Stomach (tissue), 9 donors: Measurements from ENCODE around the gene TMBIM4. TPM values are rescaled to one million over a fixed set of nuclear protein-coding genes. Genes with fewer than 3 reads are reported as not detected.

ENCODE experiments used
- DNase-seq, 2 donors: peaks; one replicate each; pipeline versions ENCODE4 v3.0.0 to v3.0.0-alpha.2; 2013 to 2019
- H3K27ac ChIP-seq, 5 donors: fragments of 200-600 bp in 4 of 5; sonication (generic) in 4 of 5; one replicate each; pipeline ENCODE4 v1.5.1; 2013 to 2019; ENCODE audit warnings: mild to moderate bottlenecking in 1 of 5, moderate library complexity in 1 of 5
- H3K27me3 ChIP-seq, 3 donors: fragments of 200-600 bp; sonication (generic); one replicate each; pipeline ENCODE4 v1.5.1; 2017 to 2019; ENCODE audit warnings: mixed run types in 1 of 3
- H3K36me3 ChIP-seq, 4 donors: fragments of 200-600 bp; sonication (generic); 1 replicate in 3 of 4; 2 replicates in 1 of 4; pipeline ENCODE4 v1.5.1; 2016 to 2019
- H3K4me1 ChIP-seq, 4 donors: fragments of 200-600 bp; sonication (generic); one replicate each; pipeline ENCODE4 v1.5.1; 2016 to 2019
- H3K4me3 ChIP-seq, 4 donors: fragments of 200-600 bp; sonication (generic) in 3 of 4; one replicate each; pipeline ENCODE4 v1.5.1; 2016 to 2019; ENCODE audit warnings: mild to moderate bottlenecking in 1 of 4
- H3K9me3 ChIP-seq, 4 donors: fragments of 200-600 bp; sonication (generic); one replicate each; pipeline ENCODE4 v1.5.1; 2016 to 2019
- EP300 ChIP-seq: sonication (generic); formaldehyde crosslinking; IDR thresholded peaks from one replicate; pipeline ENCODE4 v1.6.1; 2017; ENCODE audit warnings: antibody characterized with exemption
- POLR2A ChIP-seq, 4 donors: fragments of 450-650 bp; IDR thresholded peaks; one replicate each; pipeline ENCODE4 v1.6.1; 2016; ENCODE audit warnings: antibody characterized with exemption in 4 of 4, control low read depth in 2 of 4, mild to moderate bottlenecking in 1 of 4, moderate library complexity in 1 of 4
- POLR2AphosphoS5 ChIP-seq, 3 donors: sonication (generic); formaldehyde crosslinking; IDR thresholded peaks; one replicate each; pipeline ENCODE4 v1.6.1; 2016; ENCODE audit warnings: antibody characterized with exemption in 3 of 3
- whole genome bisulfite sequencing, 5 donors: extraction: QIAGEN DNeasy Blood & Tissue Kit in 3 of 5; methylation state at CpG; one replicate each; pipeline versions ENCODE4 v1.1.5 to v1.1.7; 2013 to 2018; 5-methylcytosine and 5-hydroxymethylcytosine counted together
- intact Hi-C: fragments of 100-400 bp; cut with DNase I; formaldehyde crosslinking; loops from one replicate; pipeline ENCODE4 v1.15.1; 2023; ENCODE audit warnings: low total_unique reads
- polyA plus RNA-seq, 3 donors: library from polyadenylated mRNA; stranded (reverse); fragments of 200-250 nt; gene quantifications; one replicate each; pipeline ENCODE4 v1.2.3, GENCODE V29; 2013
- total RNA-seq, 5 donors: library from RNA; depleted of rRNA; stranded (reverse); fragments of >200 nt; gene quantifications; one replicate each; pipeline versions ENCODE4 v1.1.0 to v1.2.3, GENCODE V29; 2014 to 2016
- TF ChIP-seq, protein P1 (sequence below), 7 experiments: fragments of 450-650 bp in 4 of 7; fragments of 200-600 bp in 3 of 7; sonication (generic) in 3 of 7; IDR thresholded peaks; one replicate each; pipeline ENCODE4 v1.5.1; 2016 to 2019; ENCODE audit warnings: antibody characterized with exemption in 7 of 7, control low read depth in 2 of 7, mild to moderate bottlenecking in 1 of 7
- donor health status: healthy with polysubstance abuse.
- donor health status: Bipolar disorder and iron deficiency.
- donor health status: healthy.

The TMBIM4 gene
- total and polyA plus RNA-seq, 8 donors, result 19.4 to 117 (median 94.6) TPM

DNA sequence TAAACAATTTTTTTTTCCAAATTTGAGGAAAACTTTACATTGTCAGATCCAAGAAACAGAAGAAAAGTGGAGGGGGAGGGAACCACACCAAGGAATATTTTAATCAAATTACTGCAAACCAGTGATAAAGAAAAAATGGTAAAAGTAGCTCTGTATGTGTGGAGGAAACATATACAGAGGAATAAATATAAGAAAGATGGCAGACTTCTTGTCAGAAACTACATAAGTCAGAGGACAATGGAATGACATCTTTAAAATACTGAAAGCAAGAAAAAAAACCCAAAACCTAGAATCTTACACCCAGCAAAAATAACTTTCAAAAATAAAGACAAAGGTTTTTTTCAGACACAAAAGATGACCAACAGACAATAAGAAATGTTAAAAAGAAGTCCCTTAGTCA is 29.1 kb downstream of the TMBIM4 start:
- Histone ChIP-seq H3K27ac (no peak overlapping the region), H3K9me3 (peaks cover 0 to 19% (median 15%) of the 10 kb centered on the region in 4 donors), H3K36me3 (peaks cover 15 to 89% (median 82%) of the 10 kb centered on the region in 4 donors), H3K4me1 (peaks cover 2 to 31% (median 10%) of the 10 kb centered on the region in 4 donors), H3K27me3 (no peaks in the 10 kb centered on the region), H3K4me3 (no peak overlapping the region)
- no peak for DNase-seq
- TF ChIP-seq EP300 (no peak), POLR2A (IDR thresholded peaks at IDR 0.05) (no peak), POLR2AphosphoS5 (IDR thresholded peaks at IDR 0.05) (no peak)
- TF ChIP-seq, protein P1, sequence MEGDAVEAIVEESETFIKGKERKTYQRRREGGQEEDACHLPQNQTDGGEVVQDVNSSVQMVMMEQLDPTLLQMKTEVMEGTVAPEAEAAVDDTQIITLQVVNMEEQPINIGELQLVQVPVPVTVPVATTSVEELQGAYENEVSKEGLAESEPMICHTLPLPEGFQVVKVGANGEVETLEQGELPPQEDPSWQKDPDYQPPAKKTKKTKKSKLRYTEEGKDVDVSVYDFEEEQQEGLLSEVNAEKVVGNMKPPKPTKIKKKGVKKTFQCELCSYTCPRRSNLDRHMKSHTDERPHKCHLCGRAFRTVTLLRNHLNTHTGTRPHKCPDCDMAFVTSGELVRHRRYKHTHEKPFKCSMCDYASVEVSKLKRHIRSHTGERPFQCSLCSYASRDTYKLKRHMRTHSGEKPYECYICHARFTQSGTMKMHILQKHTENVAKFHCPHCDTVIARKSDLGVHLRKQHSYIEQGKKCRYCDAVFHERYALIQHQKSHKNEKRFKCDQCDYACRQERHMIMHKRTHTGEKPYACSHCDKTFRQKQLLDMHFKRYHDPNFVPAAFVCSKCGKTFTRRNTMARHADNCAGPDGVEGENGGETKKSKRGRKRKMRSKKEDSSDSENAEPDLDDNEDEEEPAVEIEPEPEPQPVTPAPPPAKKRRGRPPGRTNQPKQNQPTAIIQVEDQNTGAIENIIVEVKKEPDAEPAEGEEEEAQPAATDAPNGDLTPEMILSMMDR (IDR thresholded peaks at IDR 0.05), result no peak
- intact Hi-C loops, result loop anchor here (10.0 kb wide), 1 partner anchor 94 kb away; no protein-coding TSS in a partner anchor

DNA sequence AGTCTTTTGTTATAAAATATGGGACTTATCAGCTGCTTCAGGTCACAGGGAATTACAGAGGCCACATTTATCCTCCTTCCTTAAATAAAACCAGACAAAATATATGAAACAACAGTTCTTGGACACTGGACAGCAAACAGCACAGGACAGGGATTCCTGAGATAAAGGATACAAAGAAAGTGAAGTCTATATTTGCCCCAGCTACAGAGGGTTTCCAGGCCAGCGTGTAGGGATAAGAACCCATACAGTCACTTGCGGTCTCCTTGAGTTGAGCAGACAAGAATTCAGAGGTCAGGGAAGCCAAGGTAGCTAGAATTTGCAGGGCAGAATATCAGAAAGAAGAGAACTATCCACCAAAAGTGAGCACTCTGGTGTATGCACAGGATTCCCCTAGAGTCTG is 30.5 kb downstream of the TMBIM4 start:
- H3K27me3 ChIP-seq, result no peaks in the 10 kb centered on the region
- H3K4me3 ChIP-seq, result no peak overlapping the region
- H3K36me3 ChIP-seq, result peaks cover 15 to 83% (median 79%) of the 10 kb centered on the region in 4 donors
- no peak for DNase-seq
- intact Hi-C loops, result no loop called here
- TF ChIP-seq, protein P1 (IDR thresholded peaks at IDR 0.05), result no peak
- TF ChIP-seq POLR2AphosphoS5 (IDR thresholded peaks at IDR 0.05) (no peak), EP300 (no peak), POLR2A (IDR thresholded peaks at IDR 0.05) (no peak)
- H3K9me3 ChIP-seq, result peaks cover 0 to 19% (median 15%) of the 10 kb centered on the region in 4 donors
- H3K27ac ChIP-seq, result no peak overlapping the region
- 80 to 100% (median 99%) methylated on average over 2 of the region's 2 CpGs for WGBS, 5 donors
- H3K4me1 ChIP-seq, result peaks cover 0 to 21% (median 1%) of the 10 kb centered on the region in 4 donors

DNA sequence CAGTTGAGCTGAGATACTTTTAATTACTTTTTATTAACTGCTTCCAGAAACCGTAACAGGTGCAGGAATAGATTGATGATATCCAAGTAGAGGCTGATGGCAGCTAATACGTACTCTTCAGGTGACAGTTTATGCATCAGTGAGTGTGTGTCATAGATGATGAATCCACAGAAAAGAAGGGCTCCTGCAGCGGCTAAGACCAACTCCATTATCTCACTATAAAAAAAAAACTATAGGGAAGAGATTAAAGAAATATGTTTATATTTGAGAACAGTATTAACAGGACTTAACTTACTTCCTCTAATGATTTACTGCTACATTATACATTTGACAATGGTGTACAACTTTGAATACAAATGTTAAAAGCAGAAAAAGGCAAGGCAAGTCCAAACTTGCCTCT is 31.9 kb downstream of the TMBIM4 start:
- no peak for TF ChIP-seq EP300
- no peak for TF ChIP-seq POLR2A (IDR thresholded peaks at IDR 0.05)
- Histone ChIP-seq H3K27ac (no peak overlapping the region), H3K4me1 (peaks cover 0 to 9% (median 0%) of the 10 kb centered on the region in 4 donors), H3K27me3 (no peaks in the 10 kb centered on the region), H3K4me3 (no peak overlapping the region), H3K36me3 (peaks cover 15 to 73% (median 69%) of the 10 kb centered on the region in 4 donors), H3K9me3 (peaks cover 0 to 19% (median 15%) of the 10 kb centered on the region in 4 donors)
- intact Hi-C loops, result no loop called here
- no peak for DNase-seq
- 94 to 97% (median 94%) methylated on average over 3 of the region's 3 CpGs for WGBS, 5 donors

DNA sequence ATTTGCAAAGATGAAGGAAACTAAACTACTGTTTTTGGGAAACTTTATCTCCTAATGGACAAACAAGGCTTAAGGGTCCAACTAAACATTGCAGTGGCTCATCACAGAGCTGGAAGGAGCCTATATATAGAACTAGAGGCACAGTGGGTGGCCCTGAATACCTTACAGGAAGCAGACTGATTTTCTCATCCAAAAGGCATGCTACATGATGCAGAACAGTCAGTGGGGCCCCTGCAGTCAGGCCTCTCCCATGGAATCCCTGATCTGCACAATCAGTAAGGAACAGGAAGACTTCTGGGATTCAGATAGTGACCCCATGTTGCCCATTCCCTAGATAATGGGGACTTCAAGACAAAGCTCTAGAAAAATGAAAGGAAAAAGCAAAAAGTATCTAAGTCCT is 37.4 kb downstream of the TMBIM4 start:
- Histone ChIP-seq H3K36me3 (peaks cover 5 to 35% (median 30%) of the 10 kb centered on the region in 4 donors), H3K27me3 (no peaks in the 10 kb centered on the region), H3K9me3 (no peaks in the 10 kb centered on the region), H3K27ac (no peak overlapping the region), H3K4me3 (no peak overlapping the region), H3K4me1 (peaks cover 19 to 40% (median 32%) of the 10 kb centered on the region in 4 donors)
- TF ChIP-seq POLR2AphosphoS5 (IDR thresholded peaks at IDR 0.05), result no peak
- intact Hi-C loops, result no loop called here
- peak in 1 of 2 donors; percentile 37 for DNase-seq

DNA sequence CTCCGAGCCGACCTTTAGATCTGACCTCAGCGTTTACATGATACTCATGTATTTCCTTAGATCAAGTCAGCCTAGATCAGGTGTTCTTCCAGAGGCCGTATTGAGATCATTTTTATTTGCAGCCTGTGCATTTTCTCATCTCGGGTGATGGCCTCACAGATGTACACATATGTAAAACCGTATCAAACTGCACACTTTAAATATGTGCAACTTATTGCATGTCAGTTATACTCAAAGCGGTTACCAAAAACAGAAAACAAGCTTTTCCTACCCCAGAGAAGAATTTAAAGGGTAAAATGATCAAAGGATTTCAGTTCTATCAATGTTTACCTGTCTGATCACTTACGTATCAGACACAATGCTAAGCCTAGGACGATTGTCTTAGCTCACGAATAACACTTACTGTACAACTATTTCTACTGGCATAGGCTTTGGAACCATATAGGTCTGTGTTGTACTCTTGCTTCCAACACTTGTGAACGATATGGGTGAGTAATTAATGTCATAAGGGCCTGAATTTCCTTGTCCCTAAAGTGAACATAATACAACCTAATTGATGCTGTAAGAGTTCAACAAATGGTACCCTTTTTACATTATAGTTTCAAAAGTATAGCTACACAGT is 38.6 kb downstream of the TMBIM4 start:
- intact Hi-C loops, result no loop called here
- TF ChIP-seq POLR2AphosphoS5 (IDR thresholded peaks at IDR 0.05) (no peak), POLR2A (IDR thresholded peaks at IDR 0.05) (no peak), EP300 (no peak)
- TF ChIP-seq, protein P1 (IDR thresholded peaks at IDR 0.05), result no peak
- no peaks in the 10 kb centered on the region for H3K9me3 ChIP-seq
- H3K27ac ChIP-seq, result peak overlapping the region; percentile 84 to 89 (median 86)
- H3K4me3 ChIP-seq, result peak overlapping the region; percentile 74 to 90 (median 84)
- DNase-seq, result no peak
- 3 to 10% (median 5%) methylated on average over 11 of the region's 11 CpGs for WGBS, 5 donors
- peaks cover 19 to 40% (median 34%) of the 10 kb centered on the region in 4 donors for H3K4me1 ChIP-seq
- no peaks in the 10 kb centered on the region for H3K27me3 ChIP-seq
- H3K36me3 ChIP-seq, result peaks cover 4 to 35% (median 30%) of the 10 kb centered on the region in 4 donors
